Measurements from ENCODE around the gene GXYLT2. TPM values are rescaled to one million over a fixed set of nuclear protein-coding genes. Genes with fewer than 3 reads are reported as not detected.

Gene GXYLT2, protein sequence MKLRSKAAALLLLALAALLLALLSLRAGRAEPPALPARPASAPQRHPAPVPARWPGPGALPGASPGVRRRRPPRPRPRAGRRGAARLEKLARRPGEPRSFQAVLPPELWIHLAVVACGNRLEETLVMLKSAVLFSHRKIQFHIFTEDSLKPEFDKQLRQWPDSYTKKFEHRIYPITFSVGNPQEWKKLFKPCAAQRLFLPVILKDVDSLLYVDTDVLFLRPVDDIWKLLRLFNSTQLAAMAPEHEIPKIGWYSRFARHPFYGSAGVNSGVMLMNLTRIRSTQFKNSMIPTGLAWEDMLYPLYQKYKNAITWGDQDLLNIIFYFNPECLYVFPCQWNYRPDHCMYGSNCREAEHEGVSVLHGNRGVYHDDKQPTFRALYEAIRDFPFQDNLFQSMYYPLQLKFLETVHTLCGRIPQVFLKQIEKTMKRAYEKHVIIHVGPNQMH
- 0.79 and 0.90 TPM in 2 replicates for total RNA-seq

DNA sequence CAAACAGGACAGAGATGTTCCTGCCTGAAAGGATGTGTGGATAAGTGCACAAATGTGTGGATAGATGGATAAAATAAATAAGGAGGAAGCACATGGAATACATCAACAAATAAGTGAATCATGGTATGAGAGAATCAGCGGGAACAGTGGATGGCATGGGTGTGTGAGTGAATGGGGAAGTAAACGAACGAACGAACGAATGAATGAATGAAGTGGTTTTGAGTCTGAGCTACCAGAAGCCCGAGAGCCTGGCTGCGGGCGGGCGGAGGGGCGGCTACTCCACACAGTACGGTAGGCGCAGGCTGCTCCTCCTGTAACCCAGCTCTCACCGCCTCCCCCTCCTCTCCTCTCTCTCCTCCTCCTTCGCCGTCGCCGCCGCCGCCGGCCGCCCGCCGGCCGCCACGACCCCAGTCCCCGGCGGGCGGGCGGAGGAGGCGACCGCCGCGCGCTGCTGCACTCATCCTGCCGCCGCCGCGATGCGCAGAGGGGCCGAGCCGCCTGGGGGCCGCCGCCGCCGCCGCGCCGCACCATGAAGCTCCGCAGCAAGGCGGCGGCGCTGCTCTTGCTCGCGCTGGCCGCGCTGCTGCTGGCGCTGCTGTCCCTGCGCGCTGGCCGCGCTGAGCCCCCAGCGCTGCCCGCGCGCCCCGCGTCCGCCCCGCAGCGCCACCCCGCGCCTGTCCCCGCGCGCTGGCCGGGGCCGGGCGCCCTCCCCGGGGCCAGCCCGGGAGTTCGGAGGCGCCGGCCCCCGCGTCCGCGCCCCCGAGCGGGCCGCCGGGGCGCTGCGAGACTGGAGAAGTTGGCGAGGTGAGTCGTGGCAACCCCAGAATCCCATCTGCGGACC, at the start of gene GXYLT2:
TSS of gene GXYLT2 (plus strand) at position 342 of the 841 bp plus-strand sequence. CDS start at position 530, 188 bp downstream.
- FAIRE-seq (no peak), DNase-seq (ENCODE audit: low read depth) (peak; percentile 23)
- Histone ChIP-seq H3K27me3 (ENCODE audit: control insufficient read depth, insufficient read depth, low read length) (no peaks in the 10 kb centered on the region), H3K4me3 (ENCODE audit: low read depth, low read length) (peak within 1 kb of the TSS; percentile 41), H3K36me3 (ENCODE audit: control insufficient read depth, insufficient read depth, low read length) (no peaks in the 10 kb centered on the region)
- TF ChIP-seq, protein P1, sequence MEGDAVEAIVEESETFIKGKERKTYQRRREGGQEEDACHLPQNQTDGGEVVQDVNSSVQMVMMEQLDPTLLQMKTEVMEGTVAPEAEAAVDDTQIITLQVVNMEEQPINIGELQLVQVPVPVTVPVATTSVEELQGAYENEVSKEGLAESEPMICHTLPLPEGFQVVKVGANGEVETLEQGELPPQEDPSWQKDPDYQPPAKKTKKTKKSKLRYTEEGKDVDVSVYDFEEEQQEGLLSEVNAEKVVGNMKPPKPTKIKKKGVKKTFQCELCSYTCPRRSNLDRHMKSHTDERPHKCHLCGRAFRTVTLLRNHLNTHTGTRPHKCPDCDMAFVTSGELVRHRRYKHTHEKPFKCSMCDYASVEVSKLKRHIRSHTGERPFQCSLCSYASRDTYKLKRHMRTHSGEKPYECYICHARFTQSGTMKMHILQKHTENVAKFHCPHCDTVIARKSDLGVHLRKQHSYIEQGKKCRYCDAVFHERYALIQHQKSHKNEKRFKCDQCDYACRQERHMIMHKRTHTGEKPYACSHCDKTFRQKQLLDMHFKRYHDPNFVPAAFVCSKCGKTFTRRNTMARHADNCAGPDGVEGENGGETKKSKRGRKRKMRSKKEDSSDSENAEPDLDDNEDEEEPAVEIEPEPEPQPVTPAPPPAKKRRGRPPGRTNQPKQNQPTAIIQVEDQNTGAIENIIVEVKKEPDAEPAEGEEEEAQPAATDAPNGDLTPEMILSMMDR (IDR thresholded peaks at IDR 0.05; ENCODE audit: insufficient read depth, low read length, severe bottlenecking): peak; percentile 6

DNA sequence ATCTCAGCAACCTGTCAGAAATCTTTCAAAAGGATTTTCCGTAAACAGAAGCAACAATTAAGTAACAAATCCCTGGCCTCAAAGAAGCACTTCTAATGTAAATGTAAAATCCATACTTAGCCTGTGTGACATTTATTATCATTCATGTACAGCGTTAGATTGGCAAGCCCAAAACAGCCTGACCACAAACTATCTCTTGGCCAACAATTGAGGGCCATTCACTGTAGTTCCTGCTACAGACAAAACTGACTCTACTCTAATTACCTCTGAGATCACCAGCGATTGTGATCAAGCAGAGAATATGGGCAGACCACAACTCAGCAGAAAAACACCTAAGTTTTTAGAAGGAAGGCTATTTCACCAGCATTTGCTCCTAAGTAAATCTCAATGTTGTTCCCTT, 48.8 kb upstream of the GXYLT2 start:
- H3K36me3 ChIP-seq (ENCODE audit: control insufficient read depth, insufficient read depth, low read length): peaks cover 3% of the 10 kb centered on the region
- TF ChIP-seq, protein P1 (IDR thresholded peaks at IDR 0.05; ENCODE audit: insufficient read depth, low read length, severe bottlenecking): no peak
- H3K27me3 ChIP-seq (ENCODE audit: control insufficient read depth, insufficient read depth, low read length): no peaks in the 10 kb centered on the region
- H3K4me3 ChIP-seq (ENCODE audit: low read depth, low read length): no peak overlapping the region
- FAIRE-seq: no peak
- no peak for DNase-seq (ENCODE audit: low read depth)

DNA sequence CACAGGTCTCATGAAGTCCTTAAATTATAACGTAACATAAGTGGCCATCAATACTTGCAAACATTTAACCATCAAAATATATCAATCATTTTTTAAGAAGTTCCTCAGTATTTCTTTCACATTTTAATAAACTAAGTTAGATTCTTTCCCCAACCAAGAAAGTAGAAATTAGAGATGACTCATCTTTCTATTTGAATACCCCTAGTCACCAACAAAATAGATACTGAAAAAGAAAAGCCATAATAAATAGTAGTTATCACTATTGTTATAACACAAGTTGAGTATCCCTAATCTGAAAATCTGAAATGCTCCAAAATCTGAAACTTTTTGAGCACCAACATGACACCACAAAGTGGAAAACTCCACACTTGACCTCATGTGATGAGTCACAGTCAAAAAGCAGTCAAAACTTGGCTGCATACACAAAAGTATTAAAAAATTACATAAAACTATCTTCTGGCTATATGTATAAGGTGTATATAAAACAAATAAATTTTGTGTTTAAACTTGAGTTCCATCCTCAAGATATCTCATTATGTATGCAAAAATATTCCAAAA, 43.3 kb upstream of the GXYLT2 start:
- FAIRE-seq (no peak), DNase-seq (ENCODE audit: low read depth) (no peak)
- H3K36me3 ChIP-seq (ENCODE audit: control insufficient read depth, insufficient read depth, low read length): peaks cover 3% of the 10 kb centered on the region
- no peaks in the 10 kb centered on the region for H3K27me3 ChIP-seq (ENCODE audit: control insufficient read depth, insufficient read depth, low read length)
- TF ChIP-seq, protein P1 (IDR thresholded peaks at IDR 0.05; ENCODE audit: insufficient read depth, low read length, severe bottlenecking): no peak
- no peak overlapping the region for H3K4me3 ChIP-seq (ENCODE audit: low read depth, low read length)

DNA sequence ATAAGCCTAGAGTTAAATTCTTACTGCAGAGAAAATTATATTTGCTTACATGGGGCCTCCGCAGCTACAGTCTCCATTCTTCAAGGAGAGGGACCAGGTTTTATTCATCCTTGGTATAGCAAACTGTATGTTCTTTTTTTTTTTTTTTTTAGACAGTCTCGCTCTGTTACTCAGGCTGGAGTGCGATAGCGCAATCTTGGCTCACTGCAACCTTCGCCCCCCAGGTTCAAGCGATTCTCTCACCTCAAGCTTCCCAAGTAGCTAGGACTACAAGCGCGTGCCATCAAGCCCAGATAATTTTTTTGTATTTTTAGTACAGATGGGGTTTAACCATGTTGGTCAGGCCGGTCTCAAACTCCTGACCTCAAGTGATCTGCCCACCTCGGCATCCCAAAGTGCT, 41.7 kb upstream of the GXYLT2 start:
- Histone ChIP-seq H3K27me3 (ENCODE audit: control insufficient read depth, insufficient read depth, low read length) (no peaks in the 10 kb centered on the region), H3K4me3 (ENCODE audit: low read depth, low read length) (no peak overlapping the region), H3K36me3 (ENCODE audit: control insufficient read depth, insufficient read depth, low read length) (peaks cover 3% of the 10 kb centered on the region)
- TF ChIP-seq, protein P1 (IDR thresholded peaks at IDR 0.05; ENCODE audit: insufficient read depth, low read length, severe bottlenecking): no peak
- FAIRE-seq (no peak), DNase-seq (ENCODE audit: low read depth) (no peak)

DNA sequence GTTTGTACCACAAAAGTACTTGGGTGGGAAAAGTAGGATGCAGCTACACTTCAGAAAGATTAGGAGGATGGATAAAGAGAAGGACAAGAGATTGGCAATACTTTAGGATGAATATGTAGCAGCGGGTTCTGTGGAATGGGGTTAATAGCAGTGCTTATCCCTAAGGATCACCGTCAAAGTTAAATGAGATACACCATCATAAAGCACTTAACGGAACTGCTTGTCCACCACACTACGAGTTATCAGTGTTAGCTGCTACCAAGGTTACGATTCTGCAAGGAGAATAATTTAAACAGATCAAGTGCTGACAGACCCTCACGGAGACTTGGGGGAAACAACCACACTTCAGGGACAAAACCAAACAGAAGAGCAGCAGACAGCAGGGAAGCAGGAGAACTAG, 40.6 kb upstream of the GXYLT2 start:
- FAIRE-seq: no peak
- H3K4me3 ChIP-seq (ENCODE audit: low read depth, low read length): peak overlapping the region; percentile 100
- no peaks in the 10 kb centered on the region for H3K27me3 ChIP-seq (ENCODE audit: control insufficient read depth, insufficient read depth, low read length)
- TF ChIP-seq, protein P1 (IDR thresholded peaks at IDR 0.05; ENCODE audit: insufficient read depth, low read length, severe bottlenecking): no peak
- H3K36me3 ChIP-seq (ENCODE audit: control insufficient read depth, insufficient read depth, low read length): no peaks in the 10 kb centered on the region
- DNase-seq (ENCODE audit: low read depth): no peak
